MM.1S (cell line): ENCODE results near the gene CPNE7.

ENCODE experiments used
- DNase-seq: peaks from one replicate; pipeline ENCODE4 v3.0.0-alpha.2; 2015
- H2AFZ ChIP-seq: fragments of 300-600 bp; sonication (generic); 2 replicates; pipeline ENCODE4 v1.6.0; 2016; ENCODE audit warnings: antibody characterized with exemption, low read length
- H3F3A ChIP-seq: fragments of 300-600 bp; sonication (generic); 2 replicates; pipeline ENCODE4 v1.6.1; 2016; ENCODE audit warnings: mild to moderate bottlenecking, antibody characterized with exemption, low read length, moderate library complexity, mixed read lengths; ENCODE audit not compliant: insufficient read depth
- H3K27ac ChIP-seq: fragments of 300-600 bp; sonication (generic); 2 replicates; pipeline ENCODE4 v1.5.1; 2016; ENCODE audit warnings: mild to moderate bottlenecking, low read length
- H3K27me3 ChIP-seq: fragments of 300-600 bp; sonication (generic); replicated peaks from 2 replicates; pipeline ENCODE4 v1.6.0; 2016; ENCODE audit warnings: low read length; ENCODE audit not compliant: insufficient read depth
- H3K36me3 ChIP-seq: fragments of 300-600 bp; sonication (generic); replicated peaks from 2 replicates; pipeline ENCODE4 v1.6.1; 2016; ENCODE audit warnings: mild to moderate bottlenecking, low read length, mixed read lengths; ENCODE audit not compliant: insufficient read depth
- H3K4me1 ChIP-seq: fragments of 300-600 bp; sonication (generic); 2 replicates; pipeline ENCODE4 v1.6.1; 2016; ENCODE audit warnings: low read length, mixed read lengths
- H3K4me2 ChIP-seq: fragments of 300-600 bp; sonication (generic); 2 replicates; pipeline ENCODE4 v1.6.0; 2016; ENCODE audit warnings: low read depth, low read length
- H3K4me3 ChIP-seq: fragments of 300-600 bp; sonication (generic); 2 replicates; pipeline ENCODE4 v1.5.1; 2016; ENCODE audit warnings: low read length, mixed read lengths
- H3K79me2 ChIP-seq: fragments of 300-600 bp; sonication (generic); 2 replicates; pipeline ENCODE4 v1.6.1; 2016; ENCODE audit warnings: mixed run types, low read length, mixed read lengths
- H3K9ac ChIP-seq: fragments of 300-600 bp; sonication (generic); 2 replicates; pipeline ENCODE4 v1.6.1; 2016; ENCODE audit warnings: low read length, mixed read lengths
- H3K9me2 ChIP-seq: fragments of 300-600 bp; sonication (generic); replicated peaks from 2 replicates; pipeline ENCODE4 v1.6.1; 2016; ENCODE audit warnings: mild to moderate bottlenecking, low read length, mixed read lengths; ENCODE audit not compliant: insufficient read depth
- H3K9me3 ChIP-seq: fragments of 300-600 bp; sonication (generic); replicated peaks from 2 replicates; pipeline ENCODE4 v1.6.1; 2016; ENCODE audit warnings: mild to moderate bottlenecking, low read length, mixed read lengths; ENCODE audit not compliant: insufficient read depth
- H4K20me1 ChIP-seq: fragments of 300-600 bp; sonication (generic); 2 replicates; pipeline ENCODE4 v1.6.1; 2016; ENCODE audit warnings: mild to moderate bottlenecking, low read length, moderate library complexity, mixed read lengths; ENCODE audit not compliant: insufficient read depth
- CTCF ChIP-seq: fragments of 300-600 bp; sonication (generic); IDR thresholded peaks from 2 replicates; pipeline ENCODE4 v1.5.1; 2016; ENCODE audit warnings: antibody characterized with exemption, low read length, mixed read lengths
- EZH2 ChIP-seq: fragments of 300-600 bp; sonication (generic); optimal IDR thresholded peaks from 2 replicates; pipeline ENCODE3; 2017; ENCODE audit warnings: low read depth, mild to moderate bottlenecking, antibody characterized with exemption, low read length, mixed read lengths
- EZH2phosphoT487 ChIP-seq: fragments of 300-600 bp; sonication (generic); IDR thresholded peaks from 2 replicates; pipeline ENCODE4 v1.6.1; 2018; ENCODE audit warnings: antibody characterized with exemption, low read length

CPNE7 gene

GRCh38 chr16:89552913-89553312 is 22.6 kb upstream of the CPNE7 start:
- Histone ChIP-seq H4K20me1 (no peaks in the 10 kb centered on the region), H3K27ac (no peak overlapping the region), H2AFZ (no peak overlapping the region), H3K27me3 (no peaks in the 10 kb centered on the region), H3K9ac (no peak overlapping the region), H3K9me2 (no peaks in the 10 kb centered on the region), H3K4me1 (no peaks in the 10 kb centered on the region), H3K4me2 (no peak overlapping the region), H3K4me3 (no peak overlapping the region), H3K36me3 (no peaks in the 10 kb centered on the region), H3K9me3 (no peaks in the 10 kb centered on the region), H3F3A (no peaks in the 10 kb centered on the region), H3K79me2 (no peaks in the 10 kb centered on the region)
- DNase-seq = no peak
- TF ChIP-seq EZH2phosphoT487 (no peak), CTCF (no peak), EZH2 (no peak)

DNA sequence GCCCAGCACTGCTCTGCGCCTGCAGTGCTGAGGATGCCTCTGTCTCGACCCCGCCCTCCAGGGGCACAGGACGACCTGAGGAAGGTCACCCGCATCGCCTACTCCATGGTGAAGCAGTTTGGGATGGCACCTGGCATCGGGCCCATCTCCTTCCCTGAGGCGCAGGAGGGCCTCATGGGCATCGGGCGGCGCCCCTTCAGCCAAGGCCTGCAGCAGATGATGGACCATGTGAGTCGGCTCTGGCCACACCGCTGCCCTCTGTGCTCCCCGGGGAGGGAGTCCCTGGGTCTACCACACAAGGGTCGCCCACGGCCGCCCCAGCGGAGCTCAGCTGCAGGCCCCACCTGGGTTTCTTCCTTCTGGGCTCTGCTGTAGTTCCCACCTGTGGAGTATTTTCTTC is 21.8 kb upstream of the CPNE7 start:
- no peak overlapping the region for H2AFZ ChIP-seq
- no peak overlapping the region for H3K4me3 ChIP-seq
- no peaks in the 10 kb centered on the region for H3F3A ChIP-seq
- no peak overlapping the region for H3K27ac ChIP-seq
- H3K9me2 ChIP-seq = no peaks in the 10 kb centered on the region
- H3K4me2 ChIP-seq = no peak overlapping the region
- no peaks in the 10 kb centered on the region for H3K79me2 ChIP-seq
- TF ChIP-seq CTCF (no peak), EZH2phosphoT487 (no peak), EZH2 (no peak)
- H3K27me3 ChIP-seq = no peaks in the 10 kb centered on the region
- DNase-seq = no peak
- no peak overlapping the region for H3K9ac ChIP-seq
- no peaks in the 10 kb centered on the region for H3K36me3 ChIP-seq
- H3K4me1 ChIP-seq = no peaks in the 10 kb centered on the region
- no peaks in the 10 kb centered on the region for H3K9me3 ChIP-seq
- H4K20me1 ChIP-seq = no peaks in the 10 kb centered on the region

DNA sequence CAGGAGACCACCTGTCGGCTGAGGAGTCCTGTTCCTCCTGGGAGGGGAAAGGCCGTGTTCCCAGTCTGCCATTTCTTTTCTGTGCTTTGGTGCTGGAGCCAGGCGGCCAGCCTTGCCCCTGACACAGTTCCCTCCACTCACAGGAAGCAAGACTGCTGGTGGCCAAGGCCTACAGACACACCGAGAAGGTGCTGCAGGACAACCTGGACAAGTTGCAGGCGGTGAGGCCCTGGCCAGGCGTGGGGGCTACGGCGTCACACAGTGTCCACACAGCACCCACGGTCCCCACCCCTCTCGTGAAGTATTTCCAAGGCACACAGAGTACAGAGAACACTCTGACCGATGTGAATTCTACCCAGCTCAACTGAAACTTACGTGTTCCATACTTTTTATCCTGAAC is 21.2 kb upstream of the CPNE7 start:
- H3K9me3 ChIP-seq = no peaks in the 10 kb centered on the region
- H3K27ac ChIP-seq = no peak overlapping the region
- no peaks in the 10 kb centered on the region for H3K4me1 ChIP-seq
- no peak overlapping the region for H3K4me3 ChIP-seq
- no peaks in the 10 kb centered on the region for H3F3A ChIP-seq
- no peaks in the 10 kb centered on the region for H3K79me2 ChIP-seq
- no peak overlapping the region for H3K4me2 ChIP-seq
- no peak for DNase-seq
- no peak for TF ChIP-seq CTCF
- no peak for TF ChIP-seq EZH2phosphoT487
- no peaks in the 10 kb centered on the region for H3K27me3 ChIP-seq
- no peak overlapping the region for H2AFZ ChIP-seq
- H4K20me1 ChIP-seq = no peaks in the 10 kb centered on the region
- no peak overlapping the region for H3K9ac ChIP-seq
- H3K9me2 ChIP-seq = no peaks in the 10 kb centered on the region
- no peaks in the 10 kb centered on the region for H3K36me3 ChIP-seq
